22Rv1 (cell line): ENCODE data around the gene CDKAL1.

ENCODE experiments used
- H3K27ac ChIP-seq: fragments of 450-650 bp; 2 replicates; pipeline ENCODE4 v1.5.1; 2017
- CTCF ChIP-seq: fragments of 450-650 bp; IDR thresholded peaks from 2 replicates; pipeline ENCODE4 v1.5.1; 2017; ENCODE audit warnings: mild to moderate bottlenecking
- ZFX ChIP-seq: fragments of 450-650 bp; IDR thresholded peaks from 2 replicates; pipeline ENCODE4 v1.6.1; 2017; ENCODE audit warnings: antibody characterized with exemption, borderline replicate concordance

The CDKAL1 gene

GRCh38 chr6:20658053-20658452, 123.8 kb downstream of the CDKAL1 start:
- H3K27ac ChIP-seq, result no peak overlapping the region
- TF ChIP-seq CTCF, result no peak
- no peak for TF ChIP-seq ZFX

DNA sequence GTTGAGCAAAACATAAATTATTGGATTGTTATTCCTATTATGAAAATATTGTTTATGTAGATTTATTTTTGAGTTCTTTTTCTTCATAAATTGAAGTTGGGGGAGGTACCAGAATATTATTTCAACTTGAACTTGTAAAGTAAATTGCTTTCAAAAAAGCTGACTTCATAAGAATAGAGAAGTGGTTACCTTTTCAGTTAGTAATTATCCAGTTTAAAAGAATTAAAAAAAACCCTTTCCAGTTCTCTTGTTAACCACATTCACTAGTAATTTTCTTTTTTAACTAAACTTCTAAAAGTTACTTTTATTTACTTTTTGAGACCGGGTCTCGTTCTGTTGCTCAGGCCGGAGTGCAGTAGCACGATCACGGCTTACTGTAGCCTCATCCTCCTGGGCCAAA, 124.3 kb downstream of the CDKAL1 start:
- TF ChIP-seq ZFX (no peak), CTCF (no peak)
- H3K27ac ChIP-seq, result no peak overlapping the region

DNA sequence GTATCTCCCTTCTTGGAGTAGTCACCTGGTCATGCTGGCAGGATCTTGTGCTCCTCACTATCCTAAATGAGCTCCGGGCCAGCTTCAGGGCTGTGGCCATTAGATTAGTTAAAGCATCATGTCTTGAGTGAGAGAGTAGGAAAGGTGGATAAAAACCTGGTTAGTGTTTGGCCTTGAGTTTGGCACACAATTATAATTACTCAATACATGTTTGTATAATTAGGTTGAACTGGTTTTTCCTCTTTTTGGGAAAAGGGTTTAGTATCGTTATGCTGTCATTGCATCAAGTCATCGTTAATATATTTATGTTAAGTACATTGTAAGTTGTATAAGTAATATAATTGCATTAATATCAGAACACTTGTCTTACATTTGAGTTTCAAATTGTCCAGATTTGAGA, 126.3 kb downstream of the CDKAL1 start:
- peak overlapping the region; percentile 36 for H3K27ac ChIP-seq
- TF ChIP-seq CTCF (no peak), ZFX (no peak)

DNA sequence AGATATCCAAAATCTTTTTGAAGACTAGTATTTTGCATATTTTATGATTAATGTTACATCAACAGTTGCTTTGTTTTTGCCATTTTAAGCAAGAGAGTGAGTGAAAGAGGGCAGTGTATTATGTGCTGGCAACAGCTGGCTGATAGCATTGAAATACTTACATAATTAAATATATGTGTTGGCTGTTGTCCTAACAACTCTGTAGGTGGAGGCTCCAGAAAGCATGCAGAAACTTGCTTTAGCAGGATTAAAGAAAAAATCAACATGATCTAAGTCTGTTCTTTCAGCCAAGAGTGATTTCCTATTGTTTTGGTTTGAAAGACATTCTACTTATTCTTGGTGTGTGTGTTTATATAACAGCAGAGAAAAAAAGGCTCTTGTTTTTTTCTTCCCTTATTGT, 127.5 kb downstream of the CDKAL1 start:
- TF ChIP-seq ZFX, result no peak
- no peak for TF ChIP-seq CTCF
- H3K27ac ChIP-seq, result peak overlapping the region; percentile 27

DNA sequence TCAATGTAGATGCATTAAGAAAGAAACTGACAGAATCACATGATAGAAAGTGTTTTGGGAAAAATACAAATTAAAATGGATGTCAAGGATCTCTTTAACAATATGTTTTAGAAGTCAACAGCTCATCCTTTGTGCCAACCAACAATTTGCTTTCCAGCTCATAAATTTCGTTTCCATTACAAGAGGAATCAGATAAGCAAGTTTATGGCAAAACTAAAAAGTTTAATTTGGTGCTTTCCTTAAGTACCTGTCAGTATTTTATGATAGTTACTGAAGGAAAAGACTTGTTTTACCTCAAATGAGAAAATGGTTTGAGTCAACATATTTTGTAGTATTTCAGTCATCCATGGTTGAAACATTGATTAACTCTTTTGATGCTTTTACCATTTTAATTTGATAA, 130.0 kb downstream of the CDKAL1 start:
- no peak overlapping the region for H3K27ac ChIP-seq
- TF ChIP-seq ZFX, result no peak
- no peak for TF ChIP-seq CTCF

DNA sequence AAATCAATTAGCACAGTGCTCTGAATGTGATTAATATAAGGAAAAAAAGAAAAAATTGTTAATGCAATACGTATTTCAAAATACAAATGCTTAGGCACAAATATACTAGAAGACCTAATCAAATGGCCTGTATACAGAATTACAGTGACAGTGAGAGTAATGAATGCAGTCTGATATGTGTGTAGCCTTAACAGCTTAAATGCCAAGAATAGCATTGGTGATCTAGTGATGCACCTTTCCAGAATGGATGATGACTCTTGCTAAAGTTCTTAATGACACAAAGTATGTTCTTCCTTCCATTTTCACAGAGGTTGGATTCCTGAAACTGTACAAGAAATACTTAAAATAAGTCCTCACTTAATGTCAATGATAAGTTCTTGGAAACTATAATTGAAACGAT, 131.0 kb downstream of the CDKAL1 start:
- H3K27ac ChIP-seq, result no peak overlapping the region
- TF ChIP-seq CTCF, result no peak
- no peak for TF ChIP-seq ZFX

GRCh38 chr6:20669571-20670314, 135.5 kb downstream of the CDKAL1 start:
- TF ChIP-seq CTCF (no peak), ZFX (no peak)

More at GRCh38 chr6:20669571-20670314, 135.5 kb downstream of the CDKAL1 start:
- H3K27ac ChIP-seq, result no peak overlapping the region
